ENCODE measurements around the gene MYO16. TPM values are rescaled to one million over a fixed set of nuclear protein-coding genes. Genes with fewer than 3 reads are reported as not detected.

Gene MYO16
- total RNA-seq, 4 donors from 2014 or later, result under 0.01 to 0.21 TPM; not detected in 2

DNA sequence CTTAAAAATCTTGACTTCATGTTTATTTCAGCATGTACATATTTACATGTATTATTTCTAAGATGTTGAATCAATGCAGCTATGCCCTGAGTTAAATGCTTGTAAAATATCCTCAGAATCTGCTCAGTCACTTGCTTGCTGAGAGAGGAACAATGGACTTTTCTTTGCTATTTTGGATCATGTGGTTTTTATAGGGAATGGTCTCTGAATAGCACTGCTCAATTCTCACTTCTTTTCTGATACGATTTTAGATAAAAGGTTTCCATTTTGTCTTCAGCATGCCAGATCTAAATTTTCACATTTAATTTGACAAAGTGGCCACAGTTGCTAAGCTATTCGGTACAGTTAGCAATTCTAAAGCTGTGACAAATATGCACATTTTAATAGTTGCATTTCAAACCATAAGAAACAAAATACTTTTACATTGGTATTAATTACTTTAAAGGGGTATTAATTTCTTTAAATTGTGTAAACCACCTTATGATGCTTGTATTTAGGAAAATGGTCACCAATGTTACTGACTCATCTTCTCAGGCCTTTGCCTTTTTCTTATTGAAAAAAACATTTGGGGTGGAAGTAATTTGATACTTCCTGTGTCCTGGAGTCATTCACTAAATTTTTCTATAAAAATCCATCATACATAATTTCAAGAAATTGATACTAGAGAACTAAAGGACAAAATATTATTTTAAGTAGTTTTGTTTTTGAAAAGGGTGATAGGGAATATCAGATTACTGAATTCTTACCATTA lies 113.5 kb downstream of the MYO16 start:
- 44 to 52% methylated on average over 2 of the region's 2 CpGs for WGBS, 2 donors

DNA sequence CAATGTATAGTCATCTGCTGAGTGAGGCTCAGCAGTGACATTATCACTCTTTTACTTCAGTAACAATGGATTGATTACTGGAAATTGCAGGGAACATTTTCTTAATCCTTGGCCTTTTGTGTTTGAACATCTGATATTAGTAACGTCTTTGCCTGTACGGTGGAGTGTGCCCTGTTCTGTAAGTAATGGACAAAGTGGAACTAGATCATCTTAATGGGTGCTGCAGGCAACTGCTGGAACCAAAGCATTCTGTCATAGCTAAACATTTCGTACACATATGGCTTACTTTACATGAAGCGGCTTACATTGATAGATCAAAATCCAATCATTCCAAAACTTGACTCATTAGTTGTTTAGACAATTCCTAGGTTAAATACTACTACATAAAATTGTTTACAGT lies 114.1 kb downstream of the MYO16 start:
- no peak for DNase-seq (ENCODE audit: low spot score in 2 of 2)
- 70 to 75% methylated on average over 4 of the region's 4 CpGs for WGBS, 2 donors

More for the DNA sequence above, 113.5 kb downstream of the MYO16 start:
- TF ChIP-seq EP300 (IDR thresholded peaks at IDR 0.05) (no peak), POLR2A (IDR thresholded peaks at IDR 0.05) (no peak), CTCF (IDR thresholded peaks at IDR 0.05) (no peak)
- Histone ChIP-seq H3K4me3 (no peak overlapping the region), H3K27ac (peak overlapping the region in 2 of 4 donors; percentile 2 to 70), H3K9me3 (peaks cover 0 to 5% (median 0%) of the 10 kb centered on the region in 4 donors), H3K4me1 (peaks cover 0 to 9% (median 2%) of the 10 kb centered on the region in 4 donors), H3K27me3 (no peaks in the 10 kb centered on the region), H3K36me3 (no peaks in the 10 kb centered on the region)
- no peak for DNase-seq (ENCODE audit: low spot score in 2 of 2)

GRCh38 chr13:108747843-108748242 lies 118.4 kb downstream of the MYO16 start:
- H3K4me1 ChIP-seq, result no peaks in the 10 kb centered on the region
- TF ChIP-seq EP300 (IDR thresholded peaks at IDR 0.05), result no peak
- H3K9me3 ChIP-seq, result peaks cover 0 to 5% (median 0%) of the 10 kb centered on the region in 4 donors
- no peaks in the 10 kb centered on the region for H3K27me3 ChIP-seq
- H3K27ac ChIP-seq, result no peak overlapping the region
- no peaks in the 10 kb centered on the region for H3K36me3 ChIP-seq
- H3K4me3 ChIP-seq, result no peak overlapping the region
- 22 to 29% methylated on average over 1 of the region's 1 CpG for WGBS, 2 donors
- DNase-seq (ENCODE audit: low spot score in 2 of 2), result no peak

More for the DNA sequence above, 114.1 kb downstream of the MYO16 start:
- no peak overlapping the region for H3K4me3 ChIP-seq
- no peaks in the 10 kb centered on the region for H3K36me3 ChIP-seq
- H3K27me3 ChIP-seq, result no peaks in the 10 kb centered on the region
- peaks cover 0 to 5% (median 0%) of the 10 kb centered on the region in 4 donors for H3K9me3 ChIP-seq
- peaks cover 0 to 9% (median 2%) of the 10 kb centered on the region in 4 donors for H3K4me1 ChIP-seq
- TF ChIP-seq CTCF (IDR thresholded peaks at IDR 0.05) (no peak), POLR2A (IDR thresholded peaks at IDR 0.05) (no peak), EP300 (IDR thresholded peaks at IDR 0.05) (no peak)
- no peak overlapping the region for H3K27ac ChIP-seq

GRCh38 chr13:108752276-108752675 lies 122.9 kb downstream of the MYO16 start:
- no peak for DNase-seq (ENCODE audit: low spot score in 2 of 2)
- no peak for TF ChIP-seq EP300 (IDR thresholded peaks at IDR 0.05)
- TF ChIP-seq CTCF (IDR thresholded peaks at IDR 0.05), result no peak
- no peak for TF ChIP-seq POLR2A (IDR thresholded peaks at IDR 0.05)
- no peaks in the 10 kb centered on the region for H3K27me3 ChIP-seq
- H3K27ac ChIP-seq, result no peak overlapping the region
- H3K36me3 ChIP-seq, result no peaks in the 10 kb centered on the region
- H3K9me3 ChIP-seq, result no peaks in the 10 kb centered on the region
- 34 to 35% methylated on average over 4 of the region's 4 CpGs for WGBS, 2 donors
- H3K4me1 ChIP-seq, result peaks cover 0 to 4% (median 0%) of the 10 kb centered on the region in 4 donors
- no peak overlapping the region for H3K4me3 ChIP-seq

DNA sequence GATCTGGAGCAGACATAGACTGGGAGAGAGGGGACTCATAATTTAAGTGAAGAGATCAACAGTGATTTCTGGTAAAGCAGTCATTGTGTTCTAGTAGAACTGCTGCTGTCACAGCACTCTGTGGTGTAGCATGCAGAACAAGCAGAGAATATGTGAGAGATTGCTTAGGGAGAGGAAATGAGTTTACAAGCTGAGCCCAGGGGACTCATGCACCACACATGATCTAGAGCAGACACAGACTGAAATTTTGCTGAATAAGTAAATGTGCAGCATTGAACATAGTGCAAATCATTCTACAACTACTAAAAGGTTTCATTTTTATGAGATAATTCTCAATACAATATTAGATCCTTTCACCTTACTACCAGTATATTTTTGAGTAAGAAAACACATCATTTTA lies 125.7 kb downstream of the MYO16 start:
- H3K4me1 ChIP-seq, result peaks cover 0 to 4% (median 0%) of the 10 kb centered on the region in 4 donors
- H3K9me3 ChIP-seq, result no peaks in the 10 kb centered on the region
- H3K36me3 ChIP-seq, result no peaks in the 10 kb centered on the region
- no peak overlapping the region for H3K4me3 ChIP-seq
- H3K27me3 ChIP-seq, result no peaks in the 10 kb centered on the region
- DNase-seq (ENCODE audit: low spot score in 2 of 2), result no peak
- TF ChIP-seq CTCF (IDR thresholded peaks at IDR 0.05) (no peak), EP300 (IDR thresholded peaks at IDR 0.05) (no peak), POLR2A (IDR thresholded peaks at IDR 0.05) (no peak)
- no peak overlapping the region for H3K27ac ChIP-seq

All from tibial nerve (tissue), 4 donors.